NCI-H2081 treated with DMSO at 0.1 percent for 48 hours (cell line): ENCODE results near the gene UPK1B.

Source experiments
- DNase-seq: peaks from one replicate; lab custom pipeline; 2025; lab: John Stamatoyannopoulos, UW

The UPK1B gene

GRCh38 chr3:119176778-119177177 lies 3.4 kb downstream of the UPK1B start:
- DNase-seq: no peak

- no peak for DNase-seq
Observed at GRCh38 chr3:119177321-119177720, 3.9 kb downstream of the UPK1B start.

DNA sequence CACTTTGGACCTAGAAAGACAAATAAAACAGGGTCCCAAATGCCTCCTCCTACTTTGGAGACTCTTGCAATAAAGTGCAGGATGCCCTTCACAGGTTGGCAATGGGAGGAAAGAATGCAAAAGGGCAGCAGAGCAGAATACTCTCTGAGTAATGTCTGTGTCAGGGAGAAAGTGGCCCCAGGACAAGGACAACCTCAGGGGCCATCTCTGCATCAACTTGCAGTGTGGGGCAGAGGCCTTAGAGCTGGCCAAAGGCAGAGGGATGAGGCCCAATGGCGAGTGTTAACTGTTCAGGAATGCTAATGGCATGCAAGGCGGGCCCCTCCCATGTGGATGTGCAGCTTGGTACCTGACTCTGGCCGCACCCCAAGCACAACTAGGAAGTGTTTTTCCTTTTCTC lies 8.4 kb downstream of the UPK1B start:
- DNase-seq: no peak

DNA sequence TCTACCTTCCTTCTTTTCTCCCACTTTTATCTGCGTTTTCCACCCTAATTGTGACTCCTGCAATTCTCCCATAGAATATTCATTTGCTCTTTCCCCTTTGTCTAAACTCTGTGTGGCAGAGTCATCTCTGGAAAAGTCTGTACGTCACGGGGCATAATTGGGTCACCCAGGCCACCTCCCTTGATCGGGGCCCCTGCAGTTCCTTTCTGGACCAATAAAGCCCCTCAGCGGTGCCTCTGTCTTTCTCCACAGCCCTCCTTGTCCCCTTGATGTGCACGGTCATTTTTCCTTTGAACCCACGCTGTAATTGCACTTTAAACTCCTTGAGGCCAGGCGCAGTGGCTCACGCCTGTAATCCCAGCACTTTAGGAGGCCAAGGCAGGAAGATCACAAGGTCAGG lies 10.7 kb downstream of the UPK1B start:
- no peak for DNase-seq

DNA sequence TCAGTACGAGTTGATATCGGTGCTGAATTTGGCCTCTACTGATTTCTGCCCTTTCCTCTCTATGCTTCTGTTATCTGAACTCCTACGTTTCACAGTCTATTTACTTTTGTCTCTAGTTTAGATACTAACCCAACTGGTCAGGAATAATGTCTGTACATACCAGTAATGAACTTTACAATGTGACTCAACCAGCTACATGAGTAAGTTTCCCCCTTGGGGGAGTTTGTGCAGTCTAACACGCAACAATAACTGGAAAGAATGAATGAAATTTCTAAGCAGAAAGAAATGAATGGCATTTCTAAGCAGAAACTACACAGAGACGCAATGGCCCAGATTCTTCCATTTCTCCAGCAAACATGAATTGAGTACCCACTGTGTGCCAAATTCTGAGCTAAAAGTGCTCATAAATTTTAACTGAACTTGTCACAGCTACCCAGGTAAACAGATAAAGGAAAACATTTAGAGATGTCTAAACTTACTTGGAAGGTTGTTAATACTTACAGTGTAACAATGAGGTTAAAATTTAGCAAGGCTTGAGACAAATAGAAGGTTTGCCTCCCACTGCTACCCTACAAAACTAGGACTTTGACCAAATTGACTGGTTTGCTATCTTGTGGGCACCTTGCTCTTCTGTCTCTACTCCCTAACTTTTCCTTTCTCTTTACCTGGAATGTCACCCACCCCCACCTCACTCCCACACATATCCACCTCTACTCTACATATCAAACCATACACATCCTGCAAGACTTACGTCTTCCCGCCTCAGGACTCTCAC lies 11.6 kb downstream of the UPK1B start:
- DNase-seq: no peak

DNA sequence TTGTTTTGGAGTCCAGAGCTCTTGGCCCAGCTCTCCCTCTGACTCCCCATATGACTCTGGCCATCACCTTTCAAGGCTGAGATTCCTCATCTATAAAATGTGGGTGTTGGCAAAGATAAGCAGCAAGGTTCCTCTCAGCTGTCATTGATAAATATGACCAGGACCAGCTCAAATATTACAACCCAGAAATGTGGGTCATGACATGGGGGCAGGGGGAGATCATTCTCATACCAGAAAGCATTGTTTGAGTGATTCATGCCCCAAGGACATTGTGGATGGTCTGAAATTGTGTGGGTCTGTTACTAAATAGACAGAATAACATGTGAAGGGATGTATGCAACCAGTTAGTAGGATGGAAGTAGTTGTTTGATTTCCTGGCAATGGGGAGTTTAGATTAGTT lies 13.9 kb downstream of the UPK1B start:
- DNase-seq: no peak

- DNase-seq: no peak
Observed at GRCh38 chr3:119191800-119192199, 18.4 kb downstream of the UPK1B start.

DNA sequence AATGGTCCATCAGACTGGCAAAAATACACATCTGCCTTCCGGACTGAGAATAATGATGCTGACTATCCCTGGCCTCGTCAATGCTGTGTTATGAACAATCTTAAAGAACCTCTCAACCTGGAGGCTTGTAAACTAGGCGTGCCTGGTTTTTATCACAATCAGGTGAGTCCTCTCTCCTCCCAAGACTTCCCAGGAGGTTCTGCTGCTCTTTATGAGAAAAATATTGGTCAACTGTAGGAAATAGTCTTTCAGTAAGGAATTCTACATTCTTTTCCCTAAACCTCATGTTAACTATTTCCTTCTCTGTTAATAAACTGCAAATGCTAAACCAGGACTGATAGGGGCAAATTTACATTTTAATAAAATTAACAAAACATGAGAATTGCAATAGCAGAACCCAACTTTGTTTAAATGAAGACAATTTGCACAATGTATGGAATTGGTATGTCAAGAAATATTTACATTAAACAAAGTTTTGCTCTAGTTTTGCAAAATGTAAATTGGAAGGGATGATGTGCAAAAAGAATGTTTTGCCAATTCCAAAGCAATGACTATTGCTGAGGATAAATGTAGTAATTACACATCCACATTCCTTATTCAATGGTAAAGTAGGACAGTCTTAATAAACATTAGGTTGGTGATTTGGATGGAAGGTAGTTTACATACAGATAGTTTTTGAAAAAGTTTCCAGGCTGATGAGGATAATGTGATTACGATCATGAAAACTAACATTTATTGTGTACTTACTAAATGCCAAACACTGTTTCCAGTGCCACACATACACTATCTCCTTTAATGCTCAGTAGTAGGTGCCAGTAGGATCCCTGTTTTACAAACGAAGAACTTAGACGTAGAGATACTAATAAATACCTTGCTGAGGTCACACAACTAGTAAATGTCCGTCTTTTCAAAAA lies 21.1 kb downstream of the UPK1B start:
- DNase-seq: no peak

GRCh38 chr3:119195151-119195476 lies 21.7 kb downstream of the UPK1B start:
- DNase-seq: no peak

DNA sequence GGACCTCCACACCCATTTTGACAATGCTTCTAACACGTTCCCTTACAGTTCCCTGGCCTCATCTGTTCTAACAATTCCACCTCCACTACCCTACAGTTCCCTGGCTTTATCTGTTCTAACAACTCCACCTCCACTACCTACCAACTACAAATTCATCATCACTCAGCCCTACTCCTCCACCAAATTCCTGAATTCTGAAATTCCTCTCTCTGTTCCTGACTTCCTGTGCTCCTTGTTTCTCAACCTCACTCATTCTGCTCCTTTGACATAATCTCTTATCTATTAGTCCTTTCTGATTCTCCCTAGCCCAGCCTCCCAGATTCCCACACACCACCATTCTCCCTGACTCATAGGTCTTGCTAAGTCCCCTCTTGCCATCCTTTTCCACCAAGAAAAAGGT lies 22.5 kb downstream of the UPK1B start:
- DNase-seq: no peak

GRCh38 chr3:119205209-119205608 lies 31.8 kb downstream of the UPK1B start:
- no peak for DNase-seq

GRCh38 chr3:119205685-119206084 lies 32.3 kb downstream of the UPK1B start:
- no peak for DNase-seq

- DNase-seq: no peak
Observed at GRCh38 chr3:119206611-119207511, 33.5 kb downstream of the UPK1B start.

DNA sequence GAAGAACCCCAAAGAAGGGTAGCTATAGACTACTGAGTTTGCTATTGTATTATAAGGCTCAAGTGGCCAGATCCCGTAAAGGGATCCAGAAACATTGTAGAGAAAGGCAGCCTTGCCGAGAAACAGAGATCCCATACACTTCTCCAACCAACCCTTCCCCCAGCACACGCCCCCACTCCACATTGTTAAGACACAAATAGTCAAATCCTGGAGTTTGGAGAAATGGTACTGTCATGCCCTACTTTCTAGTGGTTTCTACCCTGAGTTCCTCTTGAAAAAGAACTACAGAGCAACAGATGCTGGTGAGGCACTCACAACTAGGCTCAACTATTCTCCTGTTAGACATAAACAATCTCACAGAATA lies 34.1 kb downstream of the UPK1B start:
- no peak for DNase-seq

- no peak for DNase-seq
Observed at GRCh38 chr3:119211193-119211592, 37.8 kb downstream of the UPK1B start.

DNA sequence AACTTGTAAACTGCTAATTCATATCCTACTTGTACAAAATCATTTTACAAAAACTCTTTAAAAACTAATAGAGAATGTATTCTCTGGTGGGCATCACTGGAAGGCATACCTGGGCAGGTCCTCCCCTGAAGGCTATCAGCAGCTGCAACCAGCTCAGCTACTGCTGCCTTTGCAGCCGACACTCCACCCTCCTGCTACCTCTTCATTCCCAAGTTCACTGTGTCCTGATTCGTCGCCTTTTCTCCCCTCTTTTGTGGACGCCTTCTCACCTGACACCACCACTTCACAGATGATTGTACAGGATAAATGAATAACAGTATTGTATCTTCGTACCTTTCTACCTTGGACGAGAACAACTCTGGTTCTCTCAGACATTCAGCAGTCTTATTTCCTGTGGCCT lies 38.4 kb downstream of the UPK1B start:
- DNase-seq: no peak

DNA sequence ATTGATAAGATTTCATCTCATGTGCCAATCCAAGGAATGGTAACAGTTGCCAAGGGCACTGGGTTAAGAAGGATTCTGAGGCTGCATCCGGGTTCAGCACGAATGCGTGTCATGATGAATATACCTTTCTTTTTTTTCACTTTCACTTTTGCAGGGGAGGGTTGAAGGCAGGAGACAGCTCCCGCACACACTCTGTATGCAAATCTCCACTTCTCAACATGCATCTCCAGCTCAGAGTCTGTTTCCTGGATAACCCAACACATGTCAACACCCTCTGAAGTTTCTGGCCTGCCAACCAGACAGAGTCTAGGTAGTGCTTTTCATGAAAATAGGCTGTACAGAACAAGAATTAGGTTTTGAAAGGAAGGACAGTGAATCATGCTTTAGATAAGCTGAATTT lies 45.7 kb downstream of the UPK1B start:
- no peak for DNase-seq

DNA sequence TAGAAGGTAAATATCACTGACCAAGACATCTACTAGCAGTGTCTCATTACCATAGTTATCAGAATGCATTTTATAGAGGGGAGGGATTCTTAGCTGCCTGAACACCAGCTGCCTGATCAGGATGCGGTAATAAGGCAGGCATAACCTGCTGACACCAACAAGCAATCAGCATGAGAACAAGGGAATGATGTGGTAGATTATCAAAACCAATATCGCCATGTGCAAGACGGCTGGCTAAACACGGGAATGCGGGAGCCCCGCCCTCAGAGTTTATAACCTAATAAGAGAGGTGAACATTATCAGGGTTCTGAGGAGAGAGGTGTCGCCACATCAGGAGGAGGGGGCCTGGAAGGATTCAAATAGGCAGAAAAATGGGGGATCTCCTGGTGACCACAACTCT lies 46.8 kb downstream of the UPK1B start:
- no peak for DNase-seq

- DNase-seq: no peak
Observed at GRCh38 chr3:119220970-119221667, 47.7 kb downstream of the UPK1B start.

DNA sequence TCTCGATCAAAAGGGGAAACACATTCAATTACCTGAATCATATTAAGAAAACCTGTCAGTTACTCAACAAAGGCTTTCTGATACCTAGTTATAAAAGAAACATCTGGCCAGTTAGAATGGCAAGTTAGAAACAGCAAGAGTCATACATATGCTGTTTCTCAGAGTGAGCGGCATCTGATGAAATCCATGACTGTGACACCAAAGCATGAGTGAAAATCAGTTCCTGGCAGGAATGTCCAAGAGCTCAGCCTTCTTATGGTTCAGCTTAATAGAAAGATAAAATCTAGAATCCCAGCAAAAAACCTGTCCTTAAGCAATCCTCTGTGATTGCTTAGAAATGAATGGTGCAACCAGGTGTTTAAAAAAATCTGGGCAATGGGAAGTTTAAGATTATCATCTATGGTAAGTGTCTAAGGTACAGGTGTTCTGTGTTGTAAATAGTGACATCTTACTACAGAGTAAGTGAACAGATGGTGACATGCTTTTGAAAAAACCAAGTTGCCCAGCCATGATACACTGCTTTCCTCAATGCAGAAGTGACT lies 48.5 kb downstream of the UPK1B start:
- DNase-seq: no peak

DNA sequence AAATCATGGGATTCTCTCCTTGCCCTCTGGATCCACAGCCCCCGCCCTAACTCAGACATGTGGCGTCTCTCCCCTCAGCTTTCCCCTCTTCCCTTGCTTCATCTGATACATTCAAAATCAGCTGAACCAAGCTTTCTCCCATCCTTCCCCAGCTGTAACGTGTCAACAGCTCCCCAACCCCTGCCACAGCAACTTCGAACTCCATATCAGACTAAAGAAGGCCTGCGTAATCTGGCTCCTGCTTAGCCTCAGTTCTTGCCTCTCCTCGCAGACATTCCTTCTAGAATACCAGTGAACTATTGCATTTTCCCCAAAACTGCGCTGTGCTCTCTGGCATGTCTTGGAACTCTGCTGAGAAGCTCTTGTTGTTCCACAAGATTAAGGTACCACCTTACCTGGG lies 49.0 kb downstream of the UPK1B start:
- DNase-seq: no peak

- no peak for DNase-seq
Observed at GRCh38 chr3:119223511-119223910, 50.1 kb downstream of the UPK1B start.
